Measurements from ENCODE around the gene TMEM203. TPM values are rescaled to one million over a fixed set of nuclear protein-coding genes. Genes with fewer than 3 reads are reported as not detected.

Gene TMEM203
- total and polyA plus RNA-seq, 2 of the 13 experiments (the other 11 are each of a cell fraction or from before 2014, with no cell fraction given), result 23.4 to 36.7 TPM

GRCh38 chr9:137221506-137222111, 16.2 kb upstream of the TMEM203 start (continued):
- TF ChIP-seq ZBED4 (CRISPR knock-in tag; IDR thresholded peaks at IDR 0.05; ENCODE audit: borderline replicate concordance), result no peak
- no peak for TF ChIP-seq ZNF652 (CRISPR knock-in tag; IDR thresholded peaks at IDR 0.05; ENCODE audit: borderline replicate concordance, low read depth)
- TF ChIP-seq BHLHE40 (IDR thresholded peaks at IDR 0.05; ENCODE audit: low read length), result no peak
- TF ChIP-seq ZNF556 (CRISPR knock-in tag; IDR thresholded peaks at IDR 0.05; ENCODE audit: borderline replicate concordance), result no peak
- TF ChIP-seq SKIL (CRISPR knock-in tag; IDR thresholded peaks at IDR 0.05; ENCODE audit: borderline replicate concordance), result no peak
- no peak for TF ChIP-seq ZNF337 (CRISPR knock-in tag; IDR thresholded peaks at IDR 0.05; ENCODE audit: borderline replicate concordance, low read depth)
- TF ChIP-seq ZNF33B (CRISPR knock-in tag; IDR thresholded peaks at IDR 0.05), result no peak
- no peak for TF ChIP-seq SKI (IDR thresholded peaks at IDR 0.05; ENCODE audit: partially characterized antibody)
- TF ChIP-seq AKAP8 (CRISPR knock-in tag; IDR thresholded peaks at IDR 0.05), result no peak
- TF ChIP-seq KAT8 (CRISPR knock-in tag; IDR thresholded peaks at IDR 0.05), result no peak
- TF ChIP-seq BCL3 (CRISPR knock-in tag; IDR thresholded peaks at IDR 0.05), result no peak
- TF ChIP-seq BORCS8-MEF2B (CRISPR knock-in tag; IDR thresholded peaks at IDR 0.05), result no peak
- no peak for TF ChIP-seq ZBTB33 (CRISPR knock-in tag; IDR thresholded peaks at IDR 0.05)
- no peak for TF ChIP-seq ZIK1 (CRISPR knock-in tag; IDR thresholded peaks at IDR 0.05; ENCODE audit: borderline replicate concordance, low read depth)
- no peak for TF ChIP-seq TP53 (CRISPR knock-in tag; conservative IDR thresholded peaks at IDR 0.05)
- 0 out of 2 replicates have a peak, but pooled peaks have one; percentile 33 for TF ChIP-seq HBP1 (CRISPR knock-in tag; IDR thresholded peaks at IDR 0.05; ENCODE audit: low read depth)
- no peak for TF ChIP-seq HDAC2 (CRISPR knock-in tag; IDR thresholded peaks at IDR 0.05)
- TF ChIP-seq PHF21A (CRISPR knock-in tag; IDR thresholded peaks at IDR 0.05), result no peak
- TF ChIP-seq NFE2L1 (CRISPR knock-in tag; IDR thresholded peaks at IDR 0.05; ENCODE audit: borderline replicate concordance), result no peak
- TF ChIP-seq HOXA3 (CRISPR knock-in tag; IDR thresholded peaks at IDR 0.05), result peak; percentile 61; the same call in 1 of the 2 replicates
